ENCODE results near the gene TRPM7.

The TRPM7 gene

GRCh38 chr15:50686469-50687301, at the start of gene TRPM7:
Gene TRPM7, minus strand, starts transcription at chr15:50686797. Its CDS starts 264 bp downstream, at chr15:50686533.
- TF ChIP-seq CTCF (IDR thresholded peaks at IDR 0.05; ENCODE audit: low read length, missing control alignments): peak; percentile 6
- peak; percentile 85 for DNase-seq (ENCODE audit: low read depth)

DNA sequence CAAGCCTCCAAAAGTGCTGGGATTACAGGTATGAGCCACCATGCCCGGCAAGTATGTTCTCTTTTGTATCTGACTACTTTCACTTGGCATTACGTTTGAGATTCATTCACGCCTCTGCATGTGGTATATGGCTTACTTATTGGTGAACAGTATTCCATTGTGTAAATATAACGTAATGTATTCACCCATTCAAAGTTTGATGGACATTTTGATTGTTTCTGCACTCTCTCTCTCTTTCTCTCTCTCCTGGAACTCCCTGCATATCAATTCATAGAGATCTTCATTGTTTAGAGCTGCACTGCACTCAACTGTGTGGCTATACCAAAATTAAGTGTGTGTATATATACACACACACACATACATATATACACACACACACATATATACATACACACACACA, 48.6 kb upstream of the TRPM7 start:
- DNase-seq (ENCODE audit: low read depth): no peak
- no peak for TF ChIP-seq CTCF (IDR thresholded peaks at IDR 0.05; ENCODE audit: low read length, missing control alignments)
- no peak overlapping the region for H3K4me3 ChIP-seq (replicated peaks; ENCODE audit: low read depth, low read length)

More at GRCh38 chr15:50686469-50687301, at the start of gene TRPM7:
- peak within 1 kb of the TSS; percentile 98 for H3K4me3 ChIP-seq (replicated peaks; ENCODE audit: low read depth, low read length)

- DNase-seq (ENCODE audit: low read depth): no peak
- no peak overlapping the region for H3K4me3 ChIP-seq (replicated peaks; ENCODE audit: low read depth, low read length)
- no peak for TF ChIP-seq CTCF (IDR thresholded peaks at IDR 0.05; ENCODE audit: low read length, missing control alignments)
Measured at GRCh38 chr15:50726315-50726714, 39.7 kb upstream of the TRPM7 start.

DNA sequence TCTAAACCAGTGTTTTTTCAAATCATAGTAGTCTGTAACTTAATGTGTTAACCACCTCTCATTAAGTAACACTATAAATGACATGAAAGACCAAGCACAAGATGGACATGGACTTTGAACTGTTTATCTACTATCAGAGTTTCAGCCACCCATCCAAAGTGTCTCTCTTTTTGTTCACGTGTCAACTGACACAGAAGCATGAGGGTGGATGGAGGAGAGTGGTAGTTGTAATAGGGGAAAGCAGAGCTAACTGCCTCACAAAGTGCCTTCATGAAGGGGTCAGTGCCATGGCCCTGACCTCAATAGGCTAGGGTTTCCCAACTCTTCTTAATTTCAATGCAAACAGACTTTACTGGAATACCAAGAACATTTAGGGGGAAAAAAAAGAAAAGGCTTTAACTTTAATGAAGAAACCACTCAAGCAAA, 32.1 kb upstream of the TRPM7 start:
- no peak for TF ChIP-seq CTCF (IDR thresholded peaks at IDR 0.05; ENCODE audit: low read length, missing control alignments)
- H3K4me3 ChIP-seq (replicated peaks; ENCODE audit: low read depth, low read length): no peak overlapping the region
- no peak for DNase-seq (ENCODE audit: low read depth)

DNA sequence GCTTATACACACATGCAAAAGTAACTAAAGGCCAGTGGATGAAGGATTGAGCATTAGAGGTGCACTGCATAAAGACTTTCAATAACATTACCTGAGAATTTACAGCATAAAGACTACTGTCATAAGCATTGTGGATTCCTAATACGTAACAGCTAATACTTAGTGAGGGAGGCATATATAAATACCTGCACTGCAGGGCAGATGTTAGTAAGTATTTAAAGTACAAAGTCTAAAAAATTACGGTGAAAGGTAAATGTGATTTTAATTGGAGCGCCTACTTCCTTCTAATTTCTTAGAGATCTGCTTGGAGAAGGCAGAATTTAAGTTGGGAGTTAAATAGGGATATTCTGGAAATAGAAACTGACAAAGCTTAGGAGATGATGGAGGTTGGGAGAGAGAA, 25.4 kb upstream of the TRPM7 start:
- TF ChIP-seq CTCF (IDR thresholded peaks at IDR 0.05; ENCODE audit: low read length, missing control alignments): no peak
- H3K4me3 ChIP-seq (replicated peaks; ENCODE audit: low read depth, low read length): no peak overlapping the region
- DNase-seq (ENCODE audit: low read depth): no peak

DNA sequence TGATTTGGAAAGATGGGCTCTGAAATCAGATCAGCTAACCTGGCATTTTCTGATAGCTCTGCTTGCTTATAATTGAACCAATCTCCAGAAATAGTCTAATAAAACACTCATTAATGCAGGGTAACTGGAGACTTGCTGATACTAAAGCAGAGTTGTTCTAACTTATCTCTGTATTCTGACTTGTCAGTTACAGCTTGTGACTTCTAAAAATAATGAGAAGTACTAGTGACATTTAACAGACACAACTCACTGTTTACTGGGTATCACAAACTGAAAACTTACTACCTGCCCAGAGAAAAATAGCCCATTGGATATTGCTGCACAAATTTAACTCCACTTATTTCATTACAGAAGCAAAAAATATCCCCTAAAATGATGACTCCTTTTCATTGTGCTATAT, 24.0 kb upstream of the TRPM7 start:
- TF ChIP-seq CTCF (IDR thresholded peaks at IDR 0.05; ENCODE audit: low read length, missing control alignments): no peak
- no peak overlapping the region for H3K4me3 ChIP-seq (replicated peaks; ENCODE audit: low read depth, low read length)
- DNase-seq (ENCODE audit: low read depth): no peak

All from fibroblast of pulmonary artery (primary cell).